ENCODE data around the gene ANKRD66.

Gene ANKRD66

GRCh38 chr6:46794068-46794467 is 47.3 kb downstream of the ANKRD66 start:
- TF ChIP-seq GABPA (IDR thresholded peaks at IDR 0.05; ENCODE audit: low read depth) = no peak
- TF ChIP-seq SPI1 (IDR thresholded peaks at IDR 0.05; ENCODE audit: borderline replicate concordance, low read depth) = no peak
- TF ChIP-seq REST (IDR thresholded peaks at IDR 0.05; ENCODE audit: insufficient replicate concordance, low read depth) = no peak
- no peak for TF ChIP-seq POLR2AphosphoS5 (IDR thresholded peaks at IDR 0.05; ENCODE audit: low read depth)
- no peak for TF ChIP-seq CTCF (IDR thresholded peaks at IDR 0.05; ENCODE audit: insufficient read depth, low read length)
- Histone ChIP-seq H3K4me3 (replicated peaks; ENCODE audit: insufficient read depth, low read length) (no peak overlapping the region), H3K27me3 (ENCODE audit: insufficient read depth, poor library complexity, severe bottlenecking) (no peaks in the 10 kb centered on the region)

GRCh38 chr6:46795816-46796215 is 49.1 kb downstream of the ANKRD66 start:
- TF ChIP-seq POLR2AphosphoS5 (IDR thresholded peaks at IDR 0.05; ENCODE audit: low read depth) = no peak
- no peak for TF ChIP-seq GABPA (IDR thresholded peaks at IDR 0.05; ENCODE audit: low read depth)
- no peak for TF ChIP-seq CTCF (IDR thresholded peaks at IDR 0.05; ENCODE audit: insufficient read depth, low read length)
- no peak for TF ChIP-seq SPI1 (IDR thresholded peaks at IDR 0.05; ENCODE audit: borderline replicate concordance, low read depth)
- TF ChIP-seq REST (IDR thresholded peaks at IDR 0.05; ENCODE audit: insufficient replicate concordance, low read depth) = no peak
- Histone ChIP-seq H3K27me3 (ENCODE audit: insufficient read depth, poor library complexity, severe bottlenecking) (no peaks in the 10 kb centered on the region), H3K27ac (replicated peaks) (no peak overlapping the region), H3K4me3 (replicated peaks; ENCODE audit: insufficient read depth, low read length) (no peak overlapping the region)
- DNase-seq (ENCODE audit: low read depth in 1 of 2, low spot score in 1 of 2) = no peak

More at GRCh38 chr6:46794068-46794467, 47.3 kb downstream of the ANKRD66 start:
- DNase-seq (ENCODE audit: low read depth in 1 of 2, low spot score in 1 of 2) = no peak
- no peak overlapping the region for H3K27ac ChIP-seq (replicated peaks)

- DNase-seq (ENCODE audit: low read depth in 1 of 2, low spot score in 1 of 2) = no peak
- no peak for TF ChIP-seq POLR2AphosphoS5 (IDR thresholded peaks at IDR 0.05; ENCODE audit: low read depth)
- no peak for TF ChIP-seq SPI1 (IDR thresholded peaks at IDR 0.05; ENCODE audit: borderline replicate concordance, low read depth)
- TF ChIP-seq CTCF (IDR thresholded peaks at IDR 0.05; ENCODE audit: insufficient read depth, low read length) = no peak
- TF ChIP-seq REST (IDR thresholded peaks at IDR 0.05; ENCODE audit: insufficient replicate concordance, low read depth) = no peak
- TF ChIP-seq GABPA (IDR thresholded peaks at IDR 0.05; ENCODE audit: low read depth) = no peak
- H3K27me3 ChIP-seq (ENCODE audit: insufficient read depth, poor library complexity, severe bottlenecking) = peaks cover 3% of the 10 kb centered on the region
- no peak overlapping the region for H3K27ac ChIP-seq (replicated peaks)
- no peak overlapping the region for H3K4me3 ChIP-seq (replicated peaks; ENCODE audit: insufficient read depth, low read length)
Measured at GRCh38 chr6:46796848-46797580, 50.3 kb downstream of the ANKRD66 start.
